ENCODE results near the gene CDH23.
"Not testable (repeated sequence)": the region's sequence is repeated elsewhere in the genome, so short reads cannot be mapped to it uniquely, and the experiment has no call there.

Gene CDH23

DNA sequence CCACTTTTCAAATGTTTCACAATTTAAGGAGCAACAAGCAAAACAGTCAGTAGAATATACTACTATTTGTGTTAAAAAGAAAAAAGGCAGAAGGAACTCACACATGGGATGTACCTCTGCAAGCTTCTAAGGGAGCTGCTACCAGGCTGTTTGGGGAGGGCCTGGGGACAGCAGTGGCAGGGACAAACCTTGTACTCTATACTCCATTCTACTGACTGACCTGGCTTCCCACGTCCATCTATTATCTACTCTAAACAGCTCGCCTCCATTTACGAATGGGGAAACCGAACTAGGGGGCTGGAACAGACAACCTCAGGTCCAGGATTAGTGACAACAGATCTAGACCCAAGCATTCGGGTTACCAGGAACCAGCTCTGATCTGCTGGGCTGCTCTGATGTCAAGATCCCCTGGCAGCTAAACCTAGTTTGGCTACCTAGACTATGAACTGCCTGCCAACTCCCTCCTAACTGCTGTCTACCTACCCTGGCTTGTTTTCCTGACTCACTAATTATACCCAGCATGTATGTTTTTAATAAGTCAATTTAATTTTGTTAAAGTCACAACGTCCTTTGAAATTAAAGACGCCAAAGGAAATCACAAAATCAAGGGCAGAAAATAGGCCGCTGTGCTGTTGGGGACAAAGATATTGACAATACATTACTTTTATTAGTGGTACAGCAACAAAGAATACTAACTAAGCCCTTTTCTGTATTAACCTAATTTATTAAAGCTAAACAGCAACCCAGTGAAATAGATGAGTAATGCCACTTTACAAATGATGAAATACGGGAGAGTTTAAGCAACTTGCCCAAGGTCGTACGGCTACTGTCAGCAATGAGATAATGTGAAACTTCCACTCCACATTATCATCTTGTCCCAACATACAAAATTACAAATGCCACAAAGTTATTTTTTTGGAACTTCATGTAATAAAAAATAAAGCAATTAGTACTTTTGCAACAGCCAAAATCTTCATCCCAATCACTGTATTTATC lies 449.0 kb downstream of the CDH23 start:
- DNase-seq (ENCODE audit: low read depth in 2 of 2, low spot score in 1 of 2) = no peak

GRCh38 chr10:71846816-71847215 lies 450.1 kb downstream of the CDH23 start:
- DNase-seq (ENCODE audit: low read depth in 2 of 2, low spot score in 1 of 2) = no peak

DNA sequence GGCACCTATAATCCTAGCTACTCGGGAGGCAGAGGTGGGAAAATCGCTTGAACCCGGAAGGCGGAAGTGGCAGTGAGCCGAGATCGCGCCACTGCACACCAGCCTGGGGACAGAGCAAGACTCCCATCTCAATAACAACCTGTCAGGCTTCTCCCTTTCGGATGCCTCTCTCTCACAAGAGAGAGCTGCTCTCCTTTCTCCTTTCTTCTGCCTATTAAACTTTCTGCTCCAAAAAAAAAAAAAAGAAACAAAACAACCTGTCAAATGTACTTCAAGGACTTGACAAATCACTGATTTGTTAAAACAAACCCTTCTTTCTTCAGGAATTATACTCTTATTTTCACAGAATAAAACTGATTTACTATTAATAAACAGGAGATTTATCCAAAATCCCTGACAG lies 450.7 kb downstream of the CDH23 start:
- DNase-seq (ENCODE audit: low read depth in 2 of 2, low spot score in 1 of 2) = no peak

- DNase-seq (ENCODE audit: low read depth in 2 of 2, low spot score in 1 of 2) = no peak
Observed at GRCh38 chr10:71848325-71849275, 451.9 kb downstream of the CDH23 start.

DNA sequence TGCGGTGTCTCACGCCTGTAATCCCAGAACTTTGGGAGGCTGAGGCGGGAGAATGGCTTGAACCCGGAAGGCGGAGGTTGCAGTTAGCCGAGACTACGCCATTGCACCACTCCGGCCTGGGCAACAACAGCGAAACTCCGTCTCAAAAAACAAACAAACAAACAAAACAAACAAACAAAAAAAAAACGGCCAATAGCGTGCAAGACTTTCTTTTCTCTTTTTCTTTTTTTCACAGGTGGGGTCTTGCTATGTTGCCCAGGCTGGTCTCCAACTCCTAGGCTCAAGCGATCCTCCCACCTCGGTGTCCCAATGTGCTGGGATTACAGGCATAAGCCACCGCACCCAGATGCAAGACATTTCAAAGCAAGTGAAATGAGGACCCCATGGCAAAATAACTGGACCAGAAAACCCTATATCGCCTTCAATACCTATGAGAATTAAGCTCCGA lies 452.8 kb downstream of the CDH23 start:
- DNase-seq (ENCODE audit: low read depth in 2 of 2, low spot score in 1 of 2) = no peak

DNA sequence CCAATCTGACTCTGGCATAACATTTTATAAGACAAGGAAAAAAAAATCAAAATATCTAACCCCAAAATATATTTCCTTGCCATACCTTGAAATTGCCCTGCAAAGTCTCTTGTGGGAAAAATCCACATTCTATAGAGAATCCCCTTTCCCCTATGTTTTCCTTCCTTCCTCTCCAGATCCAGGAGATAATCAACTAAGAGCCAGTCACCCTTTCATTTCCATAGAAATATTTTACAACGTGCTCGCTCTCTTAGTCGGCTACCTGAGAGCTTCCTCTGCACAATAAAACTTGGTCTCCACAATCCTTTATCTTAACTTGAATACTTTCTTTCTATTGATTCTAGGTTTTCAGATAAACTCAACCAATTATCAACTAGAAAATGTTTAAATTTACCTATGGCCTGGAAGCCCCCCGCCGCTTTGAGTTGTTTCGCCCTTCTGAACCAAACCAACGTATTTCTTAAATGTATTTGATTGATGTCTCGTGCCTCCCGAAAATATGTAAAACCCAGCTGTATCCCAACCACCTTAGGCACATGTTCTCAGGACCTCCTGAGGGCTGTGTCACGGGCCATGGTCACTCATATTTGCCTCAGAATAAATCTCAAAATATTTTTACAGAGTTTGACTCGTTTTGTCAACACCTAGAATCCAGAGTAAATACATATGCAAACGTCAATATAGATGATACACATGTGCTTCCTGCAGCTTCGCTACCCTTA lies 453.5 kb downstream of the CDH23 start:
- no peak for DNase-seq (ENCODE audit: low read depth in 2 of 2, low spot score in 1 of 2)

DNA sequence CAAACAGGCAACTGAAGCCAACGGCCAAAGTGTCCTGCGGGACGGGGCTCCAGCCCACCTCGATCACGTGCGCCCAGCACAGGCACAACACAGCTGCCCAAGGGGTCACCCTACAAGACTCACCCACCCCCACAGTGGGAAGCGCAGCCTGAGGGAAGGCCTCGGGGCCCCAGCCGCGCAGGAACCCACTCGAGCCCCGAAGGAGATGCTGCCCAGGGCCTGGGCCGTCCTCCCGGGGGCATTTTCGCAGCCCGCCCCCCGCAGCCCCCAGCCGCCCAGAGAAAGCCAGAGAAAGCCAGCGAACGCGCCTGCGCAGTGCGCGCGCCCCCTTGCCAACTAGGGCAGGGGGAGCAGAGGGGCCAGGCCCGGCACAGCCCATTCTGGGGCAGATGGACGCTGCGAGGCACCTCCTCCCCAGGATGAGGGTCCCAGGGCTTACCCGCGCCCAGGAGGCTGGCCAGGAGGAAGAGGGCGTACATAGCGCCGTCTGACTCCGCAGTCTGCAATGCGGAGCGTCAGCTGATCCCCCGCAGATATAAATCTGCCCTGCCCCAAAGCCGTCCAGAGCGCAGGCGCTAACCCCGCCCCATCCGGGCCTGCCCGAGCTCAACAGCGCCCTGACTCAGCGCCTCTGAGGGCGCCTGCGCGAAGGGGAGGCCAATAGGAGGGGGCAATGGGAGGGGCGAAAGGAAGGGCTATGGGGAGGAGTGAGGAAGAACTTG lies 454.2 kb downstream of the CDH23 start, which contains the start of gene PSAP:
Gene PSAP, minus strand, starts transcription at position 509 of the 722 bp plus-strand sequence. Its CDS starts 30 bp downstream, at position 479.
- DNase-seq (ENCODE audit: low read depth in 2 of 2, low spot score in 1 of 2) = peak; percentile 95 to 97

DNA sequence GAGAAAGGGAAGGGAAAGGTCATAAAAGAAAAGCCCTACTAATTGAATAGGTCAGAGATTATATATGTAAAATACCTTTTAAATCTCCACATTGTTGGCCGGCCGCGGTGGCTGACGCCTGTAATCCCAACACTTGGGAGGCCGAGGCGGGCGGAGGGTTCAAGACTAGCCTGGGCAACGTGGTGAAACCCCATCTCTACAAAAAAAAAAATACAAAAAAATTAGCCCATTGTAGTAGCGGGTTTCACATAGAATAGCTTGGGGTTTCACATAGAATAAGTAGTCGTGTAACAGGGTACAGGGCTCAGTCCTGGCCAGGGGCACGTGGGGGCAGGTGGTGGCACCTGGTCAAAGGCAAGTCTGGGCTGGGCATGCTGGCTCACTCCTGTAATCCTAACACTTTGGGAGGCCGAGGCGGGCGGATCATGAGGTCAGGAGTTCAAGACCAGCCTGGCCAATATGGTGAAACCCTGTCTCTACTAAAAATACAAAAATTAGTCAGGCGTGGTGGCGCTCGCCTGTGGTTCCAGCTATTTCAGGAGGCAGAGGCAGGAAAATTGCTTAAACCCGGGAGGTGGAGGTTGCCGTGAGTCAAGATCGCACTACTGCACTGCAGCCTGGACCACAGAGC lies 454.9 kb downstream of the CDH23 start:
- DNase-seq (ENCODE audit: low read depth in 2 of 2, low spot score in 1 of 2) = not testable (repeated sequence)

- no peak for DNase-seq (ENCODE audit: low read depth in 2 of 2, low spot score in 1 of 2)
Observed at GRCh38 chr10:71852355-71852937, 455.7 kb downstream of the CDH23 start.

DNA sequence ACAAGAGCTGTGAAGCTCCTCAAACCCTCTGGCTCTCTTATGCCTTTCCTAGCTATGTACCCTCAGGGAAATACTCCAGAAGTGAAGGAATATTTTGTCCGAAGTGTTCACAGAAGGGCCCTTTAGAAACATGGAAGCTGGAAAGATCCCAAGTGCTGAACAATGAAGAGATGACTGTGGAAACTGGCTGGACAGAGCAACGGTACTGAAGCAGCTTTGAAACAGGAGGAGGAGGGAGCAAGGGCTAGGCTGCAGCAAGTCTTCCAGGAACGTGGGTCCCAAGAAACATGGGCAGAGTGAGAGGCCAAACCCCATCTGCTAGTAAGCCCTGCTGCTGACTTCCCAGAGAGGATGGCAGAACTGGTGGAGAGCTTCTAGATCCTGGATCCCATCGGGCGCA lies 457.3 kb downstream of the CDH23 start:
- no peak for DNase-seq (ENCODE audit: low read depth in 2 of 2, low spot score in 1 of 2)

GRCh38 chr10:71856619-71857018 lies 459.9 kb downstream of the CDH23 start:
- no peak for DNase-seq (ENCODE audit: low read depth in 2 of 2, low spot score in 1 of 2)

DNA sequence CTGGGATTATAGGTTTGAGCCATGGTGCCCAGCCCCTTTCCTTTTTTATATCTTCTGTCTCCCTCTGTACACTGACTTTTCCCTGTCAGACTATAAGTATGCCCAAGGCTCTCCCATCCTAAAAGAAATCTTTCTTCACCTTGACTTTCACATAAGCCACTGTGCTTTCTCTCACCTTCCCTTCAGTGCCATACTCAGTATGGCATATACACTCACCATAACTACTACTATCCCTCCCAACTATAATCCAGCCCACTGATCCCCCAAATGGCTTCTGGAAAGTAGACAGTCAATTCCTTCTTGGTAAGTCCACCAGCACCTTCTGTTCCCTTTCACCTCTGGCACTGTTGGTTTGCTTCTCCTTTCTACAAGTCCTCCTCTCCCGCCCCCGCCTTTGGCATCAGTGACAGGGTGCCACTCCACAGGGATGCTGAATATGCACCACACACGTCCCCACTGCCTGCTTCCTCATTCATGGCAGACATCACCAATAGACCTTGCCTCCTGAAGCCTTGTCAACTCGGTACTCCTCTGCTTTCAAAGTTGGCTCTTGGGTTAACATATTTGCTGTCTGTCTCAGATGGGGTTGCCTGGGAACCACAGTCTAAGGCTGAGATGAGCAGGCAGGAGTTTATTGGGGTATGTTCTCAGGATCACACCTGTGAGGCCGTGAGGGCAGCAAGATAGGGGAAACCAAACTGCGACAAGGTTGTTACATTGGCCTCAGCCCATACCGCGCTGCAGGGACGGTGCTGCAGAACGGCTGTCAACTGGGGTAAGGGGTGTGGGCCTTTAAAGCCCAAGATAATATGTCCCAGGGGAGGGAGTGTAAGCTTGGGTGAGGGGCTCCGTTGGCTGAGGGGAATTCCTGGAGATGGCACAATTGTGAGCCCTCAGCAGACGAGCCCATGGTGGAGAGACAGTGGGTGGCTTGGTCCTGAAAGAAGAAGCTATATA lies 461.5 kb downstream of the CDH23 start:
- no peak for DNase-seq (ENCODE audit: low read depth in 2 of 2, low spot score in 1 of 2)

GRCh38 chr10:71860243-71861029 lies 463.7 kb downstream of the CDH23 start:
- DNase-seq (ENCODE audit: low read depth in 2 of 2, low spot score in 1 of 2) = no peak

GRCh38 chr10:71863203-71863602 lies 466.5 kb downstream of the CDH23 start:
- no peak for DNase-seq (ENCODE audit: low read depth in 2 of 2, low spot score in 1 of 2)

GRCh38 chr10:71864911-71865361 lies 468.2 kb downstream of the CDH23 start:
- no peak for DNase-seq (ENCODE audit: low read depth in 2 of 2, low spot score in 1 of 2)
